Measurements from ENCODE around the gene CRYBG1. TPM values are rescaled to one million over a fixed set of nuclear protein-coding genes. Genes with fewer than 3 reads are reported as not detected.

The CRYBG1 gene
- total RNA-seq, 1 donor from 2014 or later: 3.9 TPM

DNA sequence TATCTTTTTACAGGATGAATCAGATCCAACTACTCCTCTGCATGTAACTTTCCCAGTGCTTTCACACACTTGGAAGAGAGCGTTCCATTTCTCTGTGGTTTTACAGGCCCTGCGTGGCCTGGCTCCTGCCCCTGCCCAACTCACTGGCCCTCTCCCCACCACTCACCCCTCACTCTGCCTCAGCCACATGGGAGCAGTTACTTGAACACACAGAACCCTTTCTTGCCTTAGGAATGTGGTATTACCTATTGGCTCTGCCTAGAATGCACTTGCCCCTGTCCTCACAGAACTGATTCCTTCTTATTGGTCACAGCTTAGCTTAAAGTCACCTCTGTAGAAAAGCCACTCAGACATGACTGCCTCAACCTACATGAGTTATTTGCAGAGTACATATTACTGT lies 108.4 kb downstream of the CRYBG1 start:
- H3K4me1 Mint-ChIP-seq (ENCODE audit: low read depth): no peaks in the 10 kb centered on the region
- DNase-seq (ENCODE audit: low spot score): no peak
- no peak overlapping the region for H3K4me3 Mint-ChIP-seq (ENCODE audit: unreplicated experiment)
- TF ChIP-seq, protein P1, sequence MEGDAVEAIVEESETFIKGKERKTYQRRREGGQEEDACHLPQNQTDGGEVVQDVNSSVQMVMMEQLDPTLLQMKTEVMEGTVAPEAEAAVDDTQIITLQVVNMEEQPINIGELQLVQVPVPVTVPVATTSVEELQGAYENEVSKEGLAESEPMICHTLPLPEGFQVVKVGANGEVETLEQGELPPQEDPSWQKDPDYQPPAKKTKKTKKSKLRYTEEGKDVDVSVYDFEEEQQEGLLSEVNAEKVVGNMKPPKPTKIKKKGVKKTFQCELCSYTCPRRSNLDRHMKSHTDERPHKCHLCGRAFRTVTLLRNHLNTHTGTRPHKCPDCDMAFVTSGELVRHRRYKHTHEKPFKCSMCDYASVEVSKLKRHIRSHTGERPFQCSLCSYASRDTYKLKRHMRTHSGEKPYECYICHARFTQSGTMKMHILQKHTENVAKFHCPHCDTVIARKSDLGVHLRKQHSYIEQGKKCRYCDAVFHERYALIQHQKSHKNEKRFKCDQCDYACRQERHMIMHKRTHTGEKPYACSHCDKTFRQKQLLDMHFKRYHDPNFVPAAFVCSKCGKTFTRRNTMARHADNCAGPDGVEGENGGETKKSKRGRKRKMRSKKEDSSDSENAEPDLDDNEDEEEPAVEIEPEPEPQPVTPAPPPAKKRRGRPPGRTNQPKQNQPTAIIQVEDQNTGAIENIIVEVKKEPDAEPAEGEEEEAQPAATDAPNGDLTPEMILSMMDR (IDR thresholded peaks at IDR 0.05): no peak
- H3K9me3 Mint-ChIP-seq (ENCODE audit: low read depth): no peaks in the 10 kb centered on the region
- no peak overlapping the region for H3K27ac Mint-ChIP-seq (ENCODE audit: unreplicated experiment)
- no peaks in the 10 kb centered on the region for H3K36me3 Mint-ChIP-seq (ENCODE audit: low read depth)
- H3K27me3 Mint-ChIP-seq (ENCODE audit: low read depth): peaks cover 32% of the 10 kb centered on the region

DNA sequence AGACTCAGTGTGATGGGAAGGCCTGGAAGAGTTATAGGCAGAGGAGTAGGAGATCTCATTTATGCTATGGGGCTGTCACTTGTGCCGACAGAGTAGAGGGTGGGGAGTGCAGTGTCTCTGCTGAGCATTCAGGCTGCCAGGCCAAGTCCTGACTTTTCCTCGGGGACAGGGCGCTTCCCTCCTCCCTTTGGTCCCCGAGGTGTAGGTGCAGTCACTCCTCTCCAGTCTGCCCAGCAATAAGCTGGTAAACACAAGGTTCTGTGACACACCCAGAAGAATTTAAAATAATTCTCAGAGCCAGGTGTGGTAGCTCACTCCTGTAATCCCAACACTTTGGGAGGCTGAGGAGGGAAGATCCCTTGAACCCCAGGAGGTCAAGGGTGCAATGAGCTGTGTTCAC lies 109.4 kb downstream of the CRYBG1 start:
- peaks cover 32% of the 10 kb centered on the region for H3K27me3 Mint-ChIP-seq (ENCODE audit: low read depth)
- H3K4me1 Mint-ChIP-seq (ENCODE audit: low read depth): no peaks in the 10 kb centered on the region
- no peak overlapping the region for H3K4me3 Mint-ChIP-seq (ENCODE audit: unreplicated experiment)
- TF ChIP-seq, protein P1 (IDR thresholded peaks at IDR 0.05): no peak
- H3K9me3 Mint-ChIP-seq (ENCODE audit: low read depth): no peaks in the 10 kb centered on the region
- H3K27ac Mint-ChIP-seq (ENCODE audit: unreplicated experiment): no peak overlapping the region
- DNase-seq (ENCODE audit: low spot score): no peak
- no peaks in the 10 kb centered on the region for H3K36me3 Mint-ChIP-seq (ENCODE audit: low read depth)

DNA sequence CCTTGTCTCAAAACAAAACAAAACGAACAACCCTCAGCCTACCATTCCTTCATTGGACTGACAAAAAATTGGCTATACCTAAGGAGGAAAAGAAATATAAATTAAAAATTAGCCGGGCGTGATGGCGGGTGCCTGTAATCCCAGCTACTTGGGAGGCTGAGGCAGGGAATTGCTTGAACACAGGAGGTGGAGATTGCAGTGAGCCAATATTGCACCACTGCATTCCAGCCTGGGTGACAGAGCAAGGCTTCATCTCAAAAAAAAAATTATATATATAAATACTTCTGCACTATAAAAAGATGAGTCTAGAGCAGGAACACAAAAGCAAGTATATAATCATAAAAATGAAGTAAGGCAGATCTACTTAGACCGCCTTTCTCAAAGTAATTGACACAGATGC lies 109.8 kb downstream of the CRYBG1 start:
- no peak overlapping the region for H3K27ac Mint-ChIP-seq (ENCODE audit: unreplicated experiment)
- no peaks in the 10 kb centered on the region for H3K4me1 Mint-ChIP-seq (ENCODE audit: low read depth)
- no peak for DNase-seq (ENCODE audit: low spot score)
- no peaks in the 10 kb centered on the region for H3K36me3 Mint-ChIP-seq (ENCODE audit: low read depth)
- no peak overlapping the region for H3K4me3 Mint-ChIP-seq (ENCODE audit: unreplicated experiment)
- no peaks in the 10 kb centered on the region for H3K9me3 Mint-ChIP-seq (ENCODE audit: low read depth)
- TF ChIP-seq, protein P1 (IDR thresholded peaks at IDR 0.05): no peak
- peaks cover 28% of the 10 kb centered on the region for H3K27me3 Mint-ChIP-seq (ENCODE audit: low read depth)

DNA sequence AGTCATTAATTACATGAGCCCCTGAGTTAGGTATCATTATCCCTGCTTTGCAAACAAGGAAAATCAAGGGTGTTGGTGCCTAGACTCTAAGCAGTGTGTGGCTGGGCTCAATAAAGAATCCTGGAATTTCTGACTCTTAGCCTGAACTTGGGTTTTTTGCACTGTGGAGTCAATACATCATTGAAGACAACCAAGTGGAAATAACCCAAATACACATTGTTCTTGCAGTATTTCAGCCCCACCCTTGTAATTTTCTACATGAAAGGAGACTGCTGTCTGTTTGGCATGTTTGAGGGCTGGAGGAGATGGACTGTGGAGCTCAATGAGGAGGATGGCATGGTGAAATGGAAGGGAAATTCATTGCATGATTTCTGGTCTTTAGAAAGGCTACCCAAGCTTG lies 110.3 kb downstream of the CRYBG1 start:
- DNase-seq (ENCODE audit: low spot score): no peak
- Mint-ChIP-seq H3K27me3 (ENCODE audit: low read depth) (peaks cover 23% of the 10 kb centered on the region), H3K9me3 (ENCODE audit: low read depth) (no peaks in the 10 kb centered on the region), H3K27ac (ENCODE audit: unreplicated experiment) (no peak overlapping the region), H3K4me1 (ENCODE audit: low read depth) (no peaks in the 10 kb centered on the region), H3K36me3 (ENCODE audit: low read depth) (no peaks in the 10 kb centered on the region), H3K4me3 (ENCODE audit: unreplicated experiment) (no peak overlapping the region)
- TF ChIP-seq, protein P1 (IDR thresholded peaks at IDR 0.05): no peak

DNA sequence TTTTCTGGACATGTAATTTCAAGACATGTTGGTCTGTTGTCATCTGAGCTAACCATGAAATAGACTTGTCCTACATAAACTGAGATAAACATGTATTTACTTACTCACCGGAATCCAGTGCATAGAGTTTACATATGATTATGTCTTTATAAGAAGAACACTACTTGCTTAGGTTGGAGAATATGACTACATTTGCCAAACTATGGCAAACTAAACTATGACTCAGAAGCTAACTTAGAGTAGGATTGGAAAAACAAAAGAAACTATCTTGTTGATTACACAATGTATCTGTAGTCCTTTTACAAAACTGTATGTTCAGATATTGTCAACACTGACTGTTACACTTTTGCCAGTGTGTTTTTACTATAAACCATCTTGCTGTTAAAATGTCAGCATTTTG lies 113.3 kb downstream of the CRYBG1 start:
- no peak for DNase-seq (ENCODE audit: low spot score)
- Mint-ChIP-seq H3K4me1 (ENCODE audit: low read depth) (no peaks in the 10 kb centered on the region), H3K36me3 (ENCODE audit: low read depth) (no peaks in the 10 kb centered on the region), H3K27me3 (ENCODE audit: low read depth) (peaks cover 3% of the 10 kb centered on the region), H3K9me3 (ENCODE audit: low read depth) (no peaks in the 10 kb centered on the region), H3K27ac (ENCODE audit: unreplicated experiment) (no peak overlapping the region), H3K4me3 (ENCODE audit: unreplicated experiment) (no peak overlapping the region)
- TF ChIP-seq, protein P1 (IDR thresholded peaks at IDR 0.05): no peak
